ENCODE measurements around the gene ANTXR2. TPM values are rescaled to one million over a fixed set of nuclear protein-coding genes. Genes with fewer than 3 reads are reported as not detected.

Gene ANTXR2
- total RNA-seq, 4 donors from 2014 or later, result 14.4 to 25.2 (median 19.6) TPM

DNA sequence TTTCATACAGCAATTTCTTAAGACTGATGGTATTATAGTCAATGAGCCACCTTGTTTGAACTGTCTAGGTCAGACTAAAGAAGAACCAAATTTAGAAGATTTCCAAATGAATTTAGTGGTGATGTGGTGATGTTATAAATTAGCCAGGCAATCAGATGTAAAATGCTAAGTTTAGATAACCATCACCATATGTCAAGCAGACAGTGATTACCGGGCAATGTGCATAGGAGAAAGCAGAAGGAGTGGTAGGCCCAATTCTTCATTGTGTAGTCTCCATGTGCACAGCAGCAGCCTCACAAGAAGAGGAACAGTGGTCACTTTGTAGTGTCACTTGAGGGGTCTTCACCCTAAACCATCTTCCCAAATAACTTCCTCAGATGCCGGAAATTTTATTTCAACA lies 198.8 kb downstream of the ANTXR2 start:
- DNase-seq (ENCODE audit: low spot score in 2 of 2), result no peak
- intact Hi-C loops (cut with DNase I; ENCODE audit: low total_unique reads), result no loop called here
- 73 to 77% methylated on average over 2 of the region's 2 CpGs for WGBS, 2 donors
- no peak for TF ChIP-seq POLR2A (IDR thresholded peaks at IDR 0.05)
- TF ChIP-seq, protein P1, sequence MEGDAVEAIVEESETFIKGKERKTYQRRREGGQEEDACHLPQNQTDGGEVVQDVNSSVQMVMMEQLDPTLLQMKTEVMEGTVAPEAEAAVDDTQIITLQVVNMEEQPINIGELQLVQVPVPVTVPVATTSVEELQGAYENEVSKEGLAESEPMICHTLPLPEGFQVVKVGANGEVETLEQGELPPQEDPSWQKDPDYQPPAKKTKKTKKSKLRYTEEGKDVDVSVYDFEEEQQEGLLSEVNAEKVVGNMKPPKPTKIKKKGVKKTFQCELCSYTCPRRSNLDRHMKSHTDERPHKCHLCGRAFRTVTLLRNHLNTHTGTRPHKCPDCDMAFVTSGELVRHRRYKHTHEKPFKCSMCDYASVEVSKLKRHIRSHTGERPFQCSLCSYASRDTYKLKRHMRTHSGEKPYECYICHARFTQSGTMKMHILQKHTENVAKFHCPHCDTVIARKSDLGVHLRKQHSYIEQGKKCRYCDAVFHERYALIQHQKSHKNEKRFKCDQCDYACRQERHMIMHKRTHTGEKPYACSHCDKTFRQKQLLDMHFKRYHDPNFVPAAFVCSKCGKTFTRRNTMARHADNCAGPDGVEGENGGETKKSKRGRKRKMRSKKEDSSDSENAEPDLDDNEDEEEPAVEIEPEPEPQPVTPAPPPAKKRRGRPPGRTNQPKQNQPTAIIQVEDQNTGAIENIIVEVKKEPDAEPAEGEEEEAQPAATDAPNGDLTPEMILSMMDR (IDR thresholded peaks at IDR 0.05), result no peak
- H3K4me3 ChIP-seq (ENCODE audit: low read depth, poor library complexity, severe bottlenecking), result no peak overlapping the region

DNA sequence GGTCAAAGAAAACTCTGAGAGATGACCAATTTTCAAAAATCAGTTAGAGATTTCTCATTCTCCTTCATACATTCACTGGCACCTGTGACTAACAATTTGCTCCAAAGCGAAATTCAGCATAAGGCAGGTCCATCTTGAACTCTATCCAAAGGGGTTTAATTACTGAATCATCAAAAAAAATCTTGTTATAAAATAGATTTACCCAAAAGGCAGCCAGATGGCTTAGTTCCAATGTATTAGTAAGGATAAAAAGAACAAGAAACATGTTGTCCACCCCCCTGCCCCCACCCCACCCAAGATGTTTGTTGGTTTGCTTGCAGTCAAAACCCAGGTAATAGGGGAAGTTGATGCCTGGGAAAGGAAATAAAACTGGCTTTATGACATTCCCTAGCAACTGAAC lies 200.3 kb downstream of the ANTXR2 start:
- intact Hi-C loops (cut with DNase I; ENCODE audit: low total_unique reads), result no loop called here
- TF ChIP-seq POLR2A (IDR thresholded peaks at IDR 0.05), result no peak
- TF ChIP-seq, protein P1 (IDR thresholded peaks at IDR 0.05), result no peak
- DNase-seq (ENCODE audit: low spot score in 2 of 2), result no peak
- 50 to 59% methylated on average over 1 of the region's 1 CpG for WGBS, 2 donors
- no peak overlapping the region for H3K4me3 ChIP-seq (ENCODE audit: low read depth, poor library complexity, severe bottlenecking)

DNA sequence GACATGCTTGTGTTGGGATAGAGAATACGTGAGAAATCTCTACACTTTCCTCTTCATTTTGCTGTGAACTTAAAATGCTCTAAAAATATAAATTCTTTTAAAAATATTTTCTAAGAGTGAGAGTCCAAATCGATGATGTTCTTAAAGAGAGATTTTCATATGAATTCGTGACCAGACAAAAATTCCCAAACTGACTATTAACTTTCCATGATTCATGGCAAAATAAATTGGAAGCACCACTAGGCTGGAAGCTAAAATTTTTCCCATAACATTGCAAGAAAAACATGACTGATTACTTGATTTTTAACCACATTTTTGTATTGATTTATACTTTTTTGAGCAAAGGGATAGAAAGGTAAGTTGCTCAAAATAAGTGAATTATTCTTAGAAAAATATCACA lies 201.1 kb downstream of the ANTXR2 start:
- intact Hi-C loops (cut with DNase I; ENCODE audit: low total_unique reads), result no loop called here
- H3K4me3 ChIP-seq (ENCODE audit: low read depth, poor library complexity, severe bottlenecking), result no peak overlapping the region
- TF ChIP-seq, protein P1 (IDR thresholded peaks at IDR 0.05), result no peak
- no peak for TF ChIP-seq POLR2A (IDR thresholded peaks at IDR 0.05)
- DNase-seq (ENCODE audit: low spot score in 2 of 2), result no peak
- WGBS, 2 donors, result 43 to 47% methylated on average over 3 of the region's 3 CpGs

DNA sequence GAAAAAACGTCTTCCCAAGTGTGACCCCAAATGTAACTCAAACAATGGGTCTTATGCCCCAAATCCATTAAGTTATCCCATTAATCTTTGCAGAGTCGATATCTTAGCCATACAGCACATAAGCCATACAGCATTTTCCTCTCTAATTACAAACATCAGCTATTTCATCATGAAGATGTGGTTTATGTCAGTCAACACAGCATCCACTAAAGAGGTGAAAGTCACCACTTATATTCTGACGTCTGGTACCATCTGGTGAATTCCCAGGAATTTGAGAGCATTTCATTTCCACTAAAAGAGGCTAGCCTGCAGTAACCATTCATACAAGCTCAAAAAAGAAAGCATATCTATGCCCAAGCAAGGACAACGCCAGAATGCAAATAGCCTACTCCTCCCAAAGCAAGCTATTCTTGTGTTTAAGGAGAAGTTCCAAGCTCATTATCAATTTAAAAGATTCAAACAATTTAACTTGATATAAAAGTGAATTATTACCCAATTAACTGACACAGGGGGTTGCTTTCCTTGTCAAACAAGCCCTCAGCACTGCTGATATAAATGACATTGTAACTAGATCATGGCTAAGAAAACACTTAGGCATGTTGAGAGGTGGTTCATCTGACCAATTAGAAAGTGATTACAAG lies 203.3 kb downstream of the ANTXR2 start:
- TF ChIP-seq, protein P1 (IDR thresholded peaks at IDR 0.05), result no peak
- no peak for TF ChIP-seq POLR2A (IDR thresholded peaks at IDR 0.05)
- intact Hi-C loops (cut with DNase I; ENCODE audit: low total_unique reads), result no loop called here
- H3K4me3 ChIP-seq (ENCODE audit: low read depth, poor library complexity, severe bottlenecking), result no peak overlapping the region
- WGBS, 2 donors, result 72 to 77% methylated on average over 4 of the region's 4 CpGs
- no peak for DNase-seq (ENCODE audit: low spot score in 2 of 2)

DNA sequence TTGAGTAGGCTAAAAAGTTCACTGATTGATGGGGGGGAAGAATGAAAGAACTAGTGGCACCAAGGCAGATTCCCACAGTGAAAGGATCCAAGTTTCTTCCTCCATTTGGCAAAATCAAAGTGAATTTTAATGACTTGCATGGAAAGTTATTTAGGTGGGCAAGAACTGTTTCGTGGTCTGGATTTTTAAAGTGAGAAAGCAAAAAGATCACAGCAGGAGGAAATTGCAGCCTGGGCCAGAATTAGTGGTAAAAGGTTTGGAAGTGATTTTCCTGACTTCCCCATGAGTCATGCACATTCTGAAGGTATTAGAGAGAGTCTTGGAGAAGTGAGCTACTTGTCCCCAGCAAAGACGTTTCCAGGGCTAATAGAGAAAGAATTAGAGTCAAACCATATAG lies 207.8 kb downstream of the ANTXR2 start:
- WGBS, 2 donors, result 14% methylated on average over 2 of the region's 2 CpGs

More for the DNA sequence above, 207.8 kb downstream of the ANTXR2 start:
- H3K4me3 ChIP-seq (ENCODE audit: low read depth, poor library complexity, severe bottlenecking), result no peak overlapping the region
- TF ChIP-seq POLR2A (IDR thresholded peaks at IDR 0.05), result no peak
- TF ChIP-seq, protein P1 (IDR thresholded peaks at IDR 0.05), result no peak
- DNase-seq (ENCODE audit: low spot score in 2 of 2), result no peak
- intact Hi-C loops (cut with DNase I; ENCODE audit: low total_unique reads), result no loop called here

All from lower leg skin (tissue), 4 donors.